ENCODE results near the gene LCE1C. TPM values are rescaled to one million over a fixed set of nuclear protein-coding genes. Genes with fewer than 3 reads are reported as not detected.

LCE1C gene
- total RNA-seq, 4 donors from 2014 or later = not detected

DNA sequence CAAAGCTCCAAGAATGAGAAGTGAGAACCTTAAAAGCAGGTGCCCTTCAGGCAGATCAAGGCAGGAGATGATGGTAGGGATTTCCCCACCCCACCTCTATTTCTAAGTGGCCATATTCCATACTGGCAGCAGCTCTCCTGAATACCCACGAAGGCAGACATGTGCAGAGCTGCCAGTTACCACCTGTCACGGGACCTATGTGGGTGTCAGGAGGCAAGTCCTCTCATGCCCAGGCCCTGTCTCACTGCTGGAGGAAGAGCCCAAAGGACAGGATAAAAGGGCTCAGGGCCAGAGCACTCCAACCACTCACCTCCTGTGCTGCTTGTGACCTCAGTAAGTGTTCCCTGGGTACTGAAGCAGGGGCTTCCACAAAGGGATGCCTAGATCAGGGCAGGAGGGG is 4.6 kb upstream of the LCE1C start:
- no peaks in the 10 kb centered on the region for H3K9me3 ChIP-seq
- DNase-seq (no peak), ATAC-seq (no peak)
- H3K27ac ChIP-seq = no peak overlapping the region
- in situ Hi-C loops (cut with MboI; ENCODE audit: low sequenced_read_pairs in 4 of 4) = no loop called here
- no peak for TF ChIP-seq POLR2A (IDR thresholded peaks at IDR 0.05)
- TF ChIP-seq, protein P1, sequence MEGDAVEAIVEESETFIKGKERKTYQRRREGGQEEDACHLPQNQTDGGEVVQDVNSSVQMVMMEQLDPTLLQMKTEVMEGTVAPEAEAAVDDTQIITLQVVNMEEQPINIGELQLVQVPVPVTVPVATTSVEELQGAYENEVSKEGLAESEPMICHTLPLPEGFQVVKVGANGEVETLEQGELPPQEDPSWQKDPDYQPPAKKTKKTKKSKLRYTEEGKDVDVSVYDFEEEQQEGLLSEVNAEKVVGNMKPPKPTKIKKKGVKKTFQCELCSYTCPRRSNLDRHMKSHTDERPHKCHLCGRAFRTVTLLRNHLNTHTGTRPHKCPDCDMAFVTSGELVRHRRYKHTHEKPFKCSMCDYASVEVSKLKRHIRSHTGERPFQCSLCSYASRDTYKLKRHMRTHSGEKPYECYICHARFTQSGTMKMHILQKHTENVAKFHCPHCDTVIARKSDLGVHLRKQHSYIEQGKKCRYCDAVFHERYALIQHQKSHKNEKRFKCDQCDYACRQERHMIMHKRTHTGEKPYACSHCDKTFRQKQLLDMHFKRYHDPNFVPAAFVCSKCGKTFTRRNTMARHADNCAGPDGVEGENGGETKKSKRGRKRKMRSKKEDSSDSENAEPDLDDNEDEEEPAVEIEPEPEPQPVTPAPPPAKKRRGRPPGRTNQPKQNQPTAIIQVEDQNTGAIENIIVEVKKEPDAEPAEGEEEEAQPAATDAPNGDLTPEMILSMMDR (IDR thresholded peaks at IDR 0.05 in 4 of 5, conservative IDR thresholded peaks at IDR 0.05 in 1 of 5) = no peak
- H3K4me1 ChIP-seq = no peaks in the 10 kb centered on the region
- H3K27me3 ChIP-seq = no peaks in the 10 kb centered on the region
- H3K36me3 ChIP-seq = no peaks in the 10 kb centered on the region
- H3K4me3 ChIP-seq = no peak overlapping the region
- intact Hi-C loops (cut with DNase I; ENCODE audit: low total_unique reads) = no loop called here

- Histone ChIP-seq H3K4me3 (no peak overlapping the region), H3K36me3 (no peaks in the 10 kb centered on the region), H3K27ac (no peak overlapping the region), H3K4me1 (no peaks in the 10 kb centered on the region), H3K9me3 (no peaks in the 10 kb centered on the region), H3K27me3 (no peaks in the 10 kb centered on the region)
- intact Hi-C loops (cut with DNase I; ENCODE audit: low total_unique reads) = no loop called here
- TF ChIP-seq, protein P1 (IDR thresholded peaks at IDR 0.05 in 4 of 5, conservative IDR thresholded peaks at IDR 0.05 in 1 of 5) = no peak
- no peak for TF ChIP-seq POLR2A (IDR thresholded peaks at IDR 0.05)
- ATAC-seq (no peak), DNase-seq (no peak)
- in situ Hi-C loops (cut with MboI; ENCODE audit: low sequenced_read_pairs in 4 of 4) = no loop called here
These were observed 5.1 kb downstream of the LCE1C start for GRCh38 chr1:152801333-152801732.

DNA sequence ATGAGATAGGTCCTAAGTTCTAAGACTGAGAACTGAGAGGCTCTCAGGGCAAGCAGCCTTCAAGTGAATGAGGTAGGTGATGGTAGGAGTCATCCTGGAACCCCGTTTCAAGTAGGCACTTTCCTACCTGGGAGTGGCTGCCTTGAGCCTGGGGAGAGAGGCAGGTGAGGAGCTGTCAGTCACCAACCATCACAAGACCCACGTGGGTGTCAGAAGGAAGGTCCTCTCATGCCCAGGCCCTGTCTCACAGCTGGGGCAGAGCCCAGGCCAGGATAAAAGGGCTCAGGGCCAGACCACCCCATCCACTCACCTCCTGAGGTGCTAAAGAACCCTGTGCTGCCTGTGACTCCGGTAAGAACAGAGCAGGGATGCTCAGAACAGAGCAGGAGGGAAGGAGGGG is 10.0 kb downstream of the LCE1C start, which contains the start of gene LCE1D:
LCE1D (plus strand) TSS at position 301 of the 400 bp plus-strand sequence. CDS start 1,074 bp downstream, outside the sequence.
- no peak for DNase-seq
- TF ChIP-seq, protein P1 (IDR thresholded peaks at IDR 0.05 in 4 of 5, conservative IDR thresholded peaks at IDR 0.05 in 1 of 5) = no peak
- no peak for TF ChIP-seq POLR2A (IDR thresholded peaks at IDR 0.05)

GRCh38 chr1:152795686-152796085 is 10.8 kb downstream of the LCE1C start:
- Histone ChIP-seq H3K27ac (no peak overlapping the region), H3K27me3 (no peaks in the 10 kb centered on the region), H3K4me1 (no peaks in the 10 kb centered on the region), H3K9me3 (no peaks in the 10 kb centered on the region), H3K36me3 (no peaks in the 10 kb centered on the region), H3K4me3 (no peak overlapping the region)
- TF ChIP-seq, protein P1 (IDR thresholded peaks at IDR 0.05 in 4 of 5, conservative IDR thresholded peaks at IDR 0.05 in 1 of 5) = no peak
- no peak for TF ChIP-seq POLR2A (IDR thresholded peaks at IDR 0.05)
- ATAC-seq (no peak), DNase-seq (no peak)
- in situ Hi-C loops (cut with MboI; ENCODE audit: low sequenced_read_pairs in 4 of 4) = no loop called here
- intact Hi-C loops (cut with DNase I; ENCODE audit: low total_unique reads) = no loop called here

More for the DNA sequence above, 10.0 kb downstream of the LCE1C start, which contains the start of gene LCE1D:
- Histone ChIP-seq H3K27ac (no peak within 1 kb of the TSS), H3K9me3 (no peaks in the 10 kb centered on the region), H3K36me3 (no peaks in the 10 kb centered on the region), H3K4me1 (no peaks in the 10 kb centered on the region), H3K4me3 (no peak within 1 kb of the TSS), H3K27me3 (no peaks in the 10 kb centered on the region)
- intact Hi-C loops (cut with DNase I; ENCODE audit: low total_unique reads) (no loop called here), in situ Hi-C loops (cut with MboI; ENCODE audit: low sequenced_read_pairs in 4 of 4) (no loop called here)
- ATAC-seq = no peak

GRCh38 chr1:152786077-152786476 is 20.4 kb downstream of the LCE1C start, which contains the start of gene LCE1E:
Gene LCE1E (plus strand): TSS chr1:152786257. CDS start chr1:152787300, 1,043 bp downstream.
- Histone ChIP-seq H3K9me3 (no peaks in the 10 kb centered on the region), H3K4me1 (no peaks in the 10 kb centered on the region), H3K27me3 (no peaks in the 10 kb centered on the region), H3K27ac (no peak within 1 kb of the TSS), H3K4me3 (no peak within 1 kb of the TSS), H3K36me3 (no peaks in the 10 kb centered on the region)
- ATAC-seq (no peak), DNase-seq (no peak)
- in situ Hi-C loops (cut with MboI; ENCODE audit: low sequenced_read_pairs in 4 of 4) (no loop called here), intact Hi-C loops (cut with DNase I; ENCODE audit: low total_unique reads) (no loop called here)
- TF ChIP-seq POLR2A (IDR thresholded peaks at IDR 0.05) = no peak
- TF ChIP-seq, protein P1 (IDR thresholded peaks at IDR 0.05 in 4 of 5, conservative IDR thresholded peaks at IDR 0.05 in 1 of 5) = no peak
